Keratinocyte (primary cell): ENCODE data around the gene MLLT10. TPM values are rescaled to one million over a fixed set of nuclear protein-coding genes. Genes with fewer than 3 reads are reported as not detected.

ENCODE experiments used
- DNase-seq: peaks from one replicate; pipeline ENCODE4 v3.0.0-alpha.2; 2011; ENCODE audit warnings: low read depth, missing footprints, low spot score
- FAIRE-seq: peaks from 2 replicates; lab custom pipeline; 2011; peaks lifted over from hg19 to GRCh38; lab: Jason Lieb, UNC
- H2AFZ ChIP-seq: 2 replicates; pipeline ENCODE4 v1.6.0; 2012; ENCODE audit warnings: low read length, control low read depth, inconsistent platforms; ENCODE audit not compliant: control insufficient read depth
- H3K27ac ChIP-seq: 2 replicates; pipeline ENCODE4 v1.5.1; 2011; ENCODE audit warnings: low read length; ENCODE audit not compliant: control insufficient read depth, insufficient read depth
- H3K27me3 ChIP-seq: 3 replicates; pipeline ENCODE4 v1.6.0; 2011; ENCODE audit warnings: low read length; ENCODE audit not compliant: control insufficient read depth, insufficient read depth; ENCODE audit errors: extremely low read depth
- H3K36me3 ChIP-seq, 2 experiments: 2 replicates in 1 of 2; 3 replicates in 1 of 2; pipeline ENCODE4 v1.5.1; 2011; ENCODE audit warnings: low read length in 2 of 2, mild to moderate bottlenecking in 1 of 2; ENCODE audit not compliant: control insufficient read depth in 2 of 2, insufficient read depth in 2 of 2; ENCODE audit errors: extremely low read depth in 1 of 2
- H3K4me1 ChIP-seq: 3 replicates; pipeline ENCODE4 v1.5.1; 2011; ENCODE audit warnings: low read length; ENCODE audit not compliant: control insufficient read depth, insufficient read depth; ENCODE audit errors: extremely low read depth
- H3K4me2 ChIP-seq: 3 replicates; pipeline ENCODE4 v1.6.0; 2011; ENCODE audit warnings: low read depth, low read length; ENCODE audit not compliant: control insufficient read depth, insufficient read depth; ENCODE audit errors: extremely low read depth
- H3K4me3 ChIP-seq, 3 experiments: fragments of 200-600 bp in 1 of 3; sonication (generic) in 1 of 3; 2 replicates in 2 of 3; 3 replicates in 1 of 3; pipeline ENCODE4 v1.5.1; 2011 to 2016; ENCODE audit warnings: low read length in 3 of 3, mild to moderate bottlenecking in 3 of 3, control low read depth in 2 of 3, inconsistent platforms in 1 of 3, low read depth in 1 of 3, mixed read lengths in 1 of 3, mixed run types in 1 of 3, moderate library complexity in 1 of 3; ENCODE audit not compliant: control insufficient read depth in 2 of 3, insufficient read depth in 2 of 3; ENCODE audit errors: extremely low read depth in 1 of 3
- H3K79me2 ChIP-seq: 2 replicates; pipeline ENCODE4 v1.6.0; 2012; ENCODE audit warnings: low read length; ENCODE audit not compliant: control insufficient read depth, insufficient read depth
- H3K9ac ChIP-seq: 3 replicates; pipeline ENCODE4 v1.6.0; 2011; ENCODE audit warnings: low read length; ENCODE audit not compliant: control insufficient read depth, insufficient read depth; ENCODE audit errors: extremely low read depth
- H3K9me1 ChIP-seq: 3 replicates; pipeline ENCODE4 v1.6.0; 2011; ENCODE audit warnings: low read length; ENCODE audit not compliant: control insufficient read depth, insufficient read depth; ENCODE audit errors: extremely low read depth
- H3K9me3 ChIP-seq: 2 replicates; pipeline ENCODE4 v1.5.1; 2012; ENCODE audit warnings: low read depth, low read length; ENCODE audit not compliant: control insufficient read depth
- H4K20me1 ChIP-seq: 3 replicates; pipeline ENCODE4 v1.6.0; 2011; ENCODE audit warnings: low read length; ENCODE audit not compliant: control insufficient read depth, insufficient read depth; ENCODE audit errors: extremely low read depth
- EZH2 ChIP-seq: IDR thresholded peaks from one replicate; pipeline ENCODE4 v1.6.1; 2012; ENCODE audit warnings: inconsistent platforms, mild to moderate bottlenecking, low read length, moderate library complexity
- dilution Hi-C: fragments of 300-500 bp; cut with MboI; formaldehyde crosslinking; loops from one replicate; pipeline ENCODE4 v1.7.0; 2020; ENCODE audit warnings: low sequenced_read_pairs; ENCODE audit not compliant: extremely low pct_ligation_motif_present
- polyA plus RNA-seq, 5 experiments: library from polyadenylated mRNA; depleted of rRNA in 3 of 5; stranded (reverse) in 3 of 5; stranded (forward) in 1 of 5; unstranded in 1 of 5; fragments of >200 nt; gene quantifications; 1 replicate in 1 of 5; 2 replicates in 3 of 5; 3 replicates in 1 of 5; pipeline versions ENCODE4 v1.2.1 to v1.2.3, GENCODE V29; 2011 to 2012; ENCODE audit warnings: missing spikeins in 2 of 5, low read depth in 1 of 5, low replicate concordance in 1 of 5
- TF ChIP-seq, protein P1 (sequence below), 3 experiments: IDR thresholded peaks in 1 of 3; conservative IDR thresholded peaks in 1 of 3; optimal IDR thresholded peaks in 1 of 3; 2 replicates in 2 of 3; 3 replicates in 1 of 3; pipeline versions ENCODE3 to v1.5.1; 2011; ENCODE audit warnings: low read length in 3 of 3, mild to moderate bottlenecking in 3 of 3, moderate library complexity in 2 of 3, control low read depth in 1 of 3, inconsistent platforms in 1 of 3; ENCODE audit not compliant: insufficient read depth in 2 of 3; ENCODE audit errors: extremely low read depth in 1 of 3

MLLT10 gene
- polyA plus RNA-seq, 1 donor (not counting 4 experiments of a cell fraction or from before 2014, with no cell fraction given): 40.2 TPM

DNA sequence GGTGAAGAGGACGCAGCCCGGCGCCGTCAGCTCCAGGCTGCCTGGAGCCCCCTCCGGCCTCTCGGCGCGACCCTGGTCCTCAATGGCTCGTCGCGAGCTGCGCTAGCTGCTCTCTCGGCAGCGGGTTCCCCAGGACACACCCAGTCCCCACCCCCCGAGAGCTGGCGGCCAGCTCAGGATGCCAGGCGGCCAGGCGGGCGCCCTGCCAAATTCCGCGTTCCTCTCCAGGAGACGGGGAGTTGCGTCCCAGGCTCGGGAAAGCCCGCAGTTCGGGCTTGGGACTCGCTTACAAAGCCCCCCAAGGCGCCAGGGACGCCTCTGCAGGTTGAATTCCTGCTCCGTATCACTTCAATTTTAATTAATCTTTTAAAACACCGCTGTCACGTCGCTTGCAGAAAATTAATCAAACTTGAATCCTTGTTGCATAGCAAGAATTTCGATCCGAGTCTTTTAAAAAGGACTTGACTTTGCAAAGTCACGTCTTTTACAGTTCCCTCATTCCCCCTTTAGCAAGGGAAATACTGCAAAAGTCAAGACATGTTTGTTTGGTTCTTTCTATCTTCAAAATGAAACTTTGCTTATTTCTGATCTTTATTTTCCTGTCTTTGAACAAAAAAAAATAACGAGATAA lies 36.7 kb upstream of the MLLT10 start:
- dilution Hi-C loops: no loop called here
- Histone ChIP-seq H3K4me3 (peak overlapping the region; percentile 67 to 90 (median 85)), H2AFZ (peak overlapping the region; percentile 84), H4K20me1 (no peaks in the 10 kb centered on the region), H3K4me1 (peaks cover 15% of the 10 kb centered on the region), H3K27me3 (no peaks in the 10 kb centered on the region), H3K27ac (peak overlapping the region; percentile 8), H3K79me2 (no peaks in the 10 kb centered on the region), H3K9me1 (no peaks in the 10 kb centered on the region), H3K36me3 (no peaks in the 10 kb centered on the region), H3K9me3 (no peaks in the 10 kb centered on the region), H3K9ac (peak overlapping the region; percentile 73), H3K4me2 (peak overlapping the region; percentile 97)
- DNase-seq: no peak
- TF ChIP-seq, protein P1, sequence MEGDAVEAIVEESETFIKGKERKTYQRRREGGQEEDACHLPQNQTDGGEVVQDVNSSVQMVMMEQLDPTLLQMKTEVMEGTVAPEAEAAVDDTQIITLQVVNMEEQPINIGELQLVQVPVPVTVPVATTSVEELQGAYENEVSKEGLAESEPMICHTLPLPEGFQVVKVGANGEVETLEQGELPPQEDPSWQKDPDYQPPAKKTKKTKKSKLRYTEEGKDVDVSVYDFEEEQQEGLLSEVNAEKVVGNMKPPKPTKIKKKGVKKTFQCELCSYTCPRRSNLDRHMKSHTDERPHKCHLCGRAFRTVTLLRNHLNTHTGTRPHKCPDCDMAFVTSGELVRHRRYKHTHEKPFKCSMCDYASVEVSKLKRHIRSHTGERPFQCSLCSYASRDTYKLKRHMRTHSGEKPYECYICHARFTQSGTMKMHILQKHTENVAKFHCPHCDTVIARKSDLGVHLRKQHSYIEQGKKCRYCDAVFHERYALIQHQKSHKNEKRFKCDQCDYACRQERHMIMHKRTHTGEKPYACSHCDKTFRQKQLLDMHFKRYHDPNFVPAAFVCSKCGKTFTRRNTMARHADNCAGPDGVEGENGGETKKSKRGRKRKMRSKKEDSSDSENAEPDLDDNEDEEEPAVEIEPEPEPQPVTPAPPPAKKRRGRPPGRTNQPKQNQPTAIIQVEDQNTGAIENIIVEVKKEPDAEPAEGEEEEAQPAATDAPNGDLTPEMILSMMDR (optimal IDR thresholded peaks at IDR 0.05 in 1 of 3, IDR thresholded peaks at IDR 0.05 in 1 of 3, conservative IDR thresholded peaks at IDR 0.05 in 1 of 3; ENCODE audit: extremely low read depth in 1 of 3, insufficient read depth in 2 of 3, low read length in 3 of 3): no peak
- TF ChIP-seq EZH2: no peak
- FAIRE-seq: no peak

DNA sequence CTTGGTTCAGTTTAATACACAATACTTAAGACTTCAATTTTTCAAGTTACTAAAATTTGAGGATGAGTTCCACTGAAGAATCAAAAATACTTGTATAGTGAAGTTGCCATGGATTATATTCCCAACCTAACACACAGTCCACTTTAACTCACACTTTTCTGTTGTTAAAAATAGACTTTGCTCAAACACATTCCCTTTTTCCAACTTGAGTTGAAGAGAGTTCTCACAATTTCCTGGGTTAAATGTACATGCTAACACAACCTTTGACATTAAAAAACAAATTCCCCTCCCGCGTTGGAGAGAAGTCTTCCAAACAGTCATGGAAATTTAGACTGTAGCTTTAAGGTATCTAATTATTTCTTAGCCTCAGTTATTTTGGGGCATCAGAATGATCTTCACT lies 35.7 kb upstream of the MLLT10 start:
- Histone ChIP-seq H2AFZ (no peak overlapping the region), H3K9ac (no peak overlapping the region), H3K27me3 (no peaks in the 10 kb centered on the region), H3K9me3 (no peaks in the 10 kb centered on the region), H3K4me1 (peaks cover 15% of the 10 kb centered on the region), H3K4me3 (no peak overlapping the region), H3K4me2 (no peak overlapping the region), H3K27ac (no peak overlapping the region), H3K36me3 (no peaks in the 10 kb centered on the region), H3K79me2 (no peaks in the 10 kb centered on the region), H3K9me1 (no peaks in the 10 kb centered on the region), H4K20me1 (no peaks in the 10 kb centered on the region)
- DNase-seq (no peak), FAIRE-seq (no peak)
- TF ChIP-seq, protein P1 (optimal IDR thresholded peaks at IDR 0.05 in 1 of 3, IDR thresholded peaks at IDR 0.05 in 1 of 3, conservative IDR thresholded peaks at IDR 0.05 in 1 of 3; ENCODE audit: extremely low read depth in 1 of 3, insufficient read depth in 2 of 3, low read length in 3 of 3): no peak
- no peak for TF ChIP-seq EZH2
- dilution Hi-C loops: no loop called here
